Neural cell (in vitro differentiated cells): Measurements from ENCODE around the gene NUDT1.

Experiments used
- CTCF ChIP-seq: fragments of 450-650 bp; IDR thresholded peaks from 2 replicates; pipeline ENCODE4 v1.5.1; 2014; ENCODE audit warnings: antibody characterized with exemption, mild to moderate bottlenecking, moderate library complexity; ENCODE audit not compliant: poor library complexity, severe bottlenecking
- EP300 ChIP-seq: fragments of 450-650 bp; conservative IDR thresholded peaks from 2 replicates; pipeline ENCODE4 v1.6.1; 2014; ENCODE audit warnings: antibody characterized with exemption, mild to moderate bottlenecking, moderate library complexity; ENCODE audit not compliant: poor library complexity, severe bottlenecking
- EZH2 ChIP-seq: fragments of 200-600, 300-800 bp; shearing (Covaris generic), sonication (generic); IDR thresholded peaks from 2 replicates; pipeline ENCODE4 v1.6.1; 2014; ENCODE audit warnings: antibody characterized with exemption, low read length, borderline replicate concordance, mild to moderate bottlenecking; ENCODE audit not compliant: insufficient read depth, poor library complexity, severe bottlenecking
- MXI1 ChIP-seq: fragments of 450-650 bp; conservative IDR thresholded peaks from 2 replicates; pipeline ENCODE4 v1.6.1; 2014; ENCODE audit warnings: antibody characterized with exemption, mild to moderate bottlenecking; ENCODE audit not compliant: poor library complexity, severe bottlenecking
- POLR2AphosphoS5 ChIP-seq: IDR thresholded peaks from 2 replicates; pipeline ENCODE4 v1.6.1; 2012
- RAD21 ChIP-seq: fragments of 450-650 bp; conservative IDR thresholded peaks from 2 replicates; pipeline ENCODE4 v1.6.1; 2014; ENCODE audit warnings: antibody characterized with exemption, mild to moderate bottlenecking, moderate library complexity
- SMC3 ChIP-seq: fragments of 450-650 bp; conservative IDR thresholded peaks from 2 replicates; pipeline ENCODE4 v1.6.1; 2014; ENCODE audit warnings: antibody characterized with exemption, mild to moderate bottlenecking, moderate library complexity; ENCODE audit not compliant: poor library complexity
- TF ChIP-seq, protein P1 (sequence below): IDR thresholded peaks from 2 replicates; pipeline ENCODE4 v1.6.1; 2012; ENCODE audit warnings: borderline replicate concordance

DNA sequence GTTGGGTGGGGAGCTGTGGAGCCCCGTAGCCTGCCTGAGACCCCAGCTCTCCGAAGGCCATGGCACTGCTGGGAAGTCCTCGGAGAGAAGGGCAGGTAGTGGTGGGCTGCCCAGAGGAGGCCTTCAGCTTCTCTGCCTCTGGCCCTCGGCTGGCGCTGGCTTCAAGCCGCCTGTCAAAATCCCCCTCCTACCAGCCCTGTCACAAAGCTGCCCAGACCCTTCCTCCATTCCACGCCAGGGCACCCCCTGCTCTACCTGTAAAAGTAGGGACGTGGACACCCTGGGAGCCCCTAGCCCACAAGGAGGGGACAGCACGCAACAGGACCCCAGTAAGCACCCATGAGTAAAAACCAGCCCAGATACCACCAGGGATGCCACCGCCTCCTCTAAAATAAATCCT, 40.9 kb upstream of the NUDT1 start:
- TF ChIP-seq EP300 (no peak), POLR2AphosphoS5 (no peak), CTCF (no peak), MXI1 (no peak), EZH2 (no peak), SMC3 (no peak), RAD21 (no peak)
- TF ChIP-seq, protein P1, sequence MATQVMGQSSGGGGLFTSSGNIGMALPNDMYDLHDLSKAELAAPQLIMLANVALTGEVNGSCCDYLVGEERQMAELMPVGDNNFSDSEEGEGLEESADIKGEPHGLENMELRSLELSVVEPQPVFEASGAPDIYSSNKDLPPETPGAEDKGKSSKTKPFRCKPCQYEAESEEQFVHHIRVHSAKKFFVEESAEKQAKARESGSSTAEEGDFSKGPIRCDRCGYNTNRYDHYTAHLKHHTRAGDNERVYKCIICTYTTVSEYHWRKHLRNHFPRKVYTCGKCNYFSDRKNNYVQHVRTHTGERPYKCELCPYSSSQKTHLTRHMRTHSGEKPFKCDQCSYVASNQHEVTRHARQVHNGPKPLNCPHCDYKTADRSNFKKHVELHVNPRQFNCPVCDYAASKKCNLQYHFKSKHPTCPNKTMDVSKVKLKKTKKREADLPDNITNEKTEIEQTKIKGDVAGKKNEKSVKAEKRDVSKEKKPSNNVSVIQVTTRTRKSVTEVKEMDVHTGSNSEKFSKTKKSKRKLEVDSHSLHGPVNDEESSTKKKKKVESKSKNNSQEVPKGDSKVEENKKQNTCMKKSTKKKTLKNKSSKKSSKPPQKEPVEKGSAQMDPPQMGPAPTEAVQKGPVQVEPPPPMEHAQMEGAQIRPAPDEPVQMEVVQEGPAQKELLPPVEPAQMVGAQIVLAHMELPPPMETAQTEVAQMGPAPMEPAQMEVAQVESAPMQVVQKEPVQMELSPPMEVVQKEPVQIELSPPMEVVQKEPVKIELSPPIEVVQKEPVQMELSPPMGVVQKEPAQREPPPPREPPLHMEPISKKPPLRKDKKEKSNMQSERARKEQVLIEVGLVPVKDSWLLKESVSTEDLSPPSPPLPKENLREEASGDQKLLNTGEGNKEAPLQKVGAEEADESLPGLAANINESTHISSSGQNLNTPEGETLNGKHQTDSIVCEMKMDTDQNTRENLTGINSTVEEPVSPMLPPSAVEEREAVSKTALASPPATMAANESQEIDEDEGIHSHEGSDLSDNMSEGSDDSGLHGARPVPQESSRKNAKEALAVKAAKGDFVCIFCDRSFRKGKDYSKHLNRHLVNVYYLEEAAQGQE, result no peak
